ENCODE data around the gene KIFBP. TPM values are rescaled to one million over a fixed set of nuclear protein-coding genes. Genes with fewer than 3 reads are reported as not detected.

The KIFBP gene
- total and polyA plus RNA-seq, 9 of the 15 experiments (the other 6 are each of a cell fraction or from before 2014, with no cell fraction given): 5.6 to 23.2 (median 14.8) TPM

DNA sequence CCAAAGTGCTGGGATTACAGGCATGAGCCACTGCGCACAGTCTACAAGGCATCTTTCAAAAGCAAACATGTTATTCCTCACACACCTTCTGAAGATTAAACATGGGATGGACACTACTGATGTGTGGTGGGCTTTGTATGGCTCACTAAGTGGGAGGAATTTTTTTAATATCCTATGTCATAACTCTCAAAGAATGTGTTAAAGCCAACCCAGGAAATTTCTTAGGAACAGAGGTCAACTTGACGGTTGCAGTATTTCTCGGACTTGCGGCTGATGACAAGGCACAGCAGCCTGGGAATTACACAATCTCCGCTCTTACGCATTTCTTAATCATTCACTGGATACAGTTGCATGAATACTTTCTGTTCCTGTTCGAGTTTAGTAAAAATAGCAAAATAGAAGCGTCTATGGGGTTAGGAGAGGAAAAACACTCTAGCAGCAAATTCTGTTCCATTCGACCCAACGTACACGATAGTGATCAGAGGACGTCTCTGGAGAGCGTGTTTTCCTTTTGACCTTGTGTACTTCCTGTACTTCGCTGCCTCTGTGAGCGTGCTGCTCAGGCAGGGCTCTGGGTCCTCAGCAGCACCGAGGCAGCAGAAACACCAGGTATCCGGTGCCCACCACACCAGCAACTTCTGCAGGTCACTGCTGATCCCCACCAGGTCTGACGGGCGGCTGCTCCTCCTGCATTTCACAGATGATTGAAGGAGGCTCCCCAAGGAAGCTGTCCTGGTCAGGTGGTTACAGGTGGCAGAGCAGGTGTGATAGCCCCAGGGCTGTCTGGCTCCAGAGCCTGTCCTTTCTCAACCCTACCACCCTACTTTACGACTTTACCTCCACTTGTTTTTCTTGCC lies 72.9 kb downstream of the KIFBP start (continued):
- TF ChIP-seq, protein P1, sequence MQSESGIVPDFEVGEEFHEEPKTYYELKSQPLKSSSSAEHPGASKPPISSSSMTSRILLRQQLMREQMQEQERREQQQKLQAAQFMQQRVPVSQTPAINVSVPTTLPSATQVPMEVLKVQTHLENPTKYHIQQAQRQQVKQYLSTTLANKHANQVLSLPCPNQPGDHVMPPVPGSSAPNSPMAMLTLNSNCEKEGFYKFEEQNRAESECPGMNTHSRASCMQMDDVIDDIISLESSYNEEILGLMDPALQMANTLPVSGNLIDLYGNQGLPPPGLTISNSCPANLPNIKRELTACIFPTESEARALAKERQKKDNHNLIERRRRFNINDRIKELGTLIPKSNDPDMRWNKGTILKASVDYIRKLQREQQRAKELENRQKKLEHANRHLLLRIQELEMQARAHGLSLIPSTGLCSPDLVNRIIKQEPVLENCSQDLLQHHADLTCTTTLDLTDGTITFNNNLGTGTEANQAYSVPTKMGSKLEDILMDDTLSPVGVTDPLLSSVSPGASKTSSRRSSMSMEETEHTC (IDR thresholded peaks at IDR 0.05): no peak
- peak; percentile 33 for TF ChIP-seq POLR2B (IDR thresholded peaks at IDR 0.05; ENCODE audit: low read depth, partially characterized antibody)
- no peak for TF ChIP-seq ELK1 (CRISPR knock-in tag; IDR thresholded peaks at IDR 0.05)
- TF ChIP-seq, protein P2, sequence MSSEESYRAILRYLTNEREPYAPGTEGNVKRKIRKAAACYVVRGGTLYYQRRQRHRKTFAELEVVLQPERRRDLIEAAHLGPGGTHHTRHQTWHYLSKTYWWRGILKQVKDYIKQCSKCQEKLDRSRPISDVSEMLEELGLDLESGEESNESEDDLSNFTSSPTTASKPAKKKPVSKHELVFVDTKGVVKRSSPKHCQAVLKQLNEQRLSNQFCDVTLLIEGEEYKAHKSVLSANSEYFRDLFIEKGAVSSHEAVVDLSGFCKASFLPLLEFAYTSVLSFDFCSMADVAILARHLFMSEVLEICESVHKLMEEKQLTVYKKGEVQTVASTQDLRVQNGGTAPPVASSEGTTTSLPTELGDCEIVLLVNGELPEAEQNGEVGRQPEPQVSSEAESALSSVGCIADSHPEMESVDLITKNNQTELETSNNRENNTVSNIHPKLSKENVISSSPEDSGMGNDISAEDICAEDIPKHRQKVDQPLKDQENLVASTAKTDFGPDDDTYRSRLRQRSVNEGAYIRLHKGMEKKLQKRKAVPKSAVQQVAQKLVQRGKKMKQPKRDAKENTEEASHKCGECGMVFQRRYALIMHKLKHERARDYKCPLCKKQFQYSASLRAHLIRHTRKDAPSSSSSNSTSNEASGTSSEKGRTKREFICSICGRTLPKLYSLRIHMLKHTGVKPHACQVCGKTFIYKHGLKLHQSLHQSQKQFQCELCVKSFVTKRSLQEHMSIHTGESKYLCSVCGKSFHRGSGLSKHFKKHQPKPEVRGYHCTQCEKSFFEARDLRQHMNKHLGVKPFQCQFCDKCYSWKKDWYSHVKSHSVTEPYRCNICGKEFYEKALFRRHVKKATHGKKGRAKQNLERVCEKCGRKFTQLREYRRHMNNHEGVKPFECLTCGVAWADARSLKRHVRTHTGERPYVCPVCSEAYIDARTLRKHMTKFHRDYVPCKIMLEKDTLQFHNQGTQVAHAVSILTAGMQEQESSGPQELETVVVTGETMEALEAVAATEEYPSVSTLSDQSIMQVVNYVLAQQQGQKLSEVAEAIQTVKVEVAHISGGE (CRISPR knock-in tag; IDR thresholded peaks at IDR 0.05): peak in 1 of 3 experiments; percentile 66; a peak in 2 of 6 replicates
- no peak for TF ChIP-seq NR2F6 (CRISPR knock-in tag; IDR thresholded peaks at IDR 0.05)
- TF ChIP-seq GATA2 (CRISPR knock-in tag; IDR thresholded peaks at IDR 0.05): no peak
- no peak for TF ChIP-seq ZNF518B (CRISPR knock-in tag; IDR thresholded peaks at IDR 0.05)
- no peak for TF ChIP-seq XRCC5 (IDR thresholded peaks at IDR 0.05; ENCODE audit: low read depth, low read length)
- TF ChIP-seq NR4A1 (CRISPR knock-in tag; IDR thresholded peaks at IDR 0.05): no peak
- TF ChIP-seq NR4A1 (tag; IDR thresholded peaks at IDR 0.05): peak; percentile 66; the same call in 1 of the 2 replicates
- TF ChIP-seq, protein P3, sequence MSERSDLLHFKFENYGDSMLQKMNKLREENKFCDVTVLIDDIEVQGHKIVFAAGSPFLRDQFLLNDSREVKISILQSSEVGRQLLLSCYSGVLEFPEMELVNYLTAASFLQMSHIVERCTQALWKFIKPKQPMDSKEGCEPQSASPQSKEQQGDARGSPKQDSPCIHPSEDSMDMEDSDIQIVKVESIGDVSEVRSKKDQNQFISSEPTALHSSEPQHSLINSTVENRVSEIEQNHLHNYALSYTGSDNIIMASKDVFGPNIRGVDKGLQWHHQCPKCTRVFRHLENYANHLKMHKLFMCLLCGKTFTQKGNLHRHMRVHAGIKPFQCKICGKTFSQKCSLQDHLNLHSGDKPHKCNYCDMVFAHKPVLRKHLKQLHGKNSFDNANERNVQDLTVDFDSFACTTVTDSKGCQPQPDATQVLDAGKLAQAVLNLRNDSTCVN (CRISPR knock-in tag; IDR thresholded peaks at IDR 0.05): no peak
- no peak for TF ChIP-seq KAT2B (IDR thresholded peaks at IDR 0.05; ENCODE audit: low read depth, low read length)
- TF ChIP-seq ZKSCAN3 (CRISPR knock-in tag; IDR thresholded peaks at IDR 0.05): no peak

Data from K562 (cell line).